HepG2 (cell line): ENCODE results near the gene RABL6. TPM values are rescaled to one million over a fixed set of nuclear protein-coding genes. Genes with fewer than 3 reads are reported as not detected.
"Not testable (repeated sequence)": the region's sequence is repeated elsewhere in the genome, so short reads cannot be mapped to it uniquely, and the experiment has no call there.

Experiments used
- ATAC-seq: fragments of 200-7000 bp; cut with Tn5 transposase; 3 replicates; pipeline ENCODE4 v1.9.1; 2020; ENCODE audit warnings: mild to moderate bottlenecking, moderate library complexity
- BruUV-seq: library from RNA; stranded (reverse); fragments of 400-500 nt; replicated peaks from 2 replicates; lab custom pipeline; 2021; lab: Mats Ljungman, UMichigan
- CTCF ChIA-PET: fragments of 300-600 bp; formaldehyde crosslinking; extraction: SDS; loops from one replicate; lab custom pipeline; 2021; ENCODE audit warnings: low total read pairs, inconsistent platforms, low intra/inter-chr PET ratio; lab: Yijun Ruan, JAX
- POLR2A ChIA-PET: fragments of 350-600 bp; sonication (Branson Sonifier 250); formaldehyde crosslinking; loops from one replicate; lab custom pipeline; 2020; ENCODE audit warnings: antibody characterized with exemption, inconsistent platforms; lab: Yijun Ruan, JAX
- DNase-seq: peaks from one replicate; pipeline ENCODE4 v3.0.0-alpha.2; 2015; ENCODE audit warnings: low spot score
- FAIRE-seq: peaks from 3 replicates; lab custom pipeline; 2011; peaks lifted over from hg19 to GRCh38; lab: Jason Lieb, UNC
- H2AFZ ChIP-seq: one replicate; pipeline ENCODE4 v1.6.1; 2011; ENCODE audit warnings: low read length, inconsistent platforms
- H3K27ac ChIP-seq: fragments of 300-600 bp; 3 replicates; pipeline ENCODE4 v1.8.0; 2011; ENCODE audit warnings: mixed run types, mild to moderate bottlenecking, mixed read lengths, low read length, inconsistent platforms; ENCODE audit not compliant: insufficient read depth; ENCODE audit errors: extremely low read length
- H3K27me3 ChIP-seq, 2 experiments: fragments of 200-600 bp in 1 of 2; 2 replicates in 1 of 2; 3 replicates in 1 of 2; pipeline versions ENCODE4 v1.6.0 to v1.8.0; 2011; ENCODE audit warnings: low read length in 2 of 2, mild to moderate bottlenecking in 2 of 2, moderate library complexity in 2 of 2, inconsistent platforms in 1 of 2; ENCODE audit not compliant: insufficient read depth in 2 of 2, control insufficient read depth in 1 of 2
- H3K36me3 ChIP-seq, 2 experiments: fragments of 200-600 bp in 1 of 2; replicated peaks in 1 of 2; 2 replicates in 1 of 2; 3 replicates in 1 of 2; pipeline versions ENCODE4 v1.5.1 to v1.8.0; 2011; ENCODE audit warnings: low read length in 2 of 2, inconsistent platforms in 1 of 2; ENCODE audit not compliant: insufficient read depth in 2 of 2, control insufficient read depth in 1 of 2
- H3K4me1 ChIP-seq: 2 replicates; pipeline ENCODE4 v1.5.1; 2012; ENCODE audit warnings: low read length, inconsistent platforms; ENCODE audit not compliant: insufficient read depth
- H3K4me2 ChIP-seq: 2 replicates; pipeline ENCODE4 v1.6.0; 2011; ENCODE audit warnings: low read depth, low read length, inconsistent platforms
- H3K4me3 ChIP-seq, 3 experiments: fragments of 200-600 bp in 1 of 3; sonication (generic), shearing (Covaris generic) in 1 of 3; replicated peaks in 1 of 3; 2 replicates each; pipeline ENCODE4 v1.5.1; 2011 to 2016; ENCODE audit warnings: low read length in 3 of 3, inconsistent platforms in 2 of 3, low read depth in 2 of 3, mild to moderate bottlenecking in 2 of 3, control low read depth in 1 of 3, mixed read lengths in 1 of 3; ENCODE audit not compliant: insufficient read depth in 1 of 3
- H3K79me2 ChIP-seq: one replicate; pipeline ENCODE4 v1.6.1; 2011; ENCODE audit warnings: low read length, inconsistent platforms; ENCODE audit not compliant: insufficient read depth
- H3K9ac ChIP-seq: 2 replicates; pipeline ENCODE4 v1.6.0; 2011; ENCODE audit warnings: mild to moderate bottlenecking, low read depth, low read length, inconsistent platforms; ENCODE audit not compliant: insufficient read depth
- H3K9me3 ChIP-seq: 2 replicates; pipeline ENCODE4 v1.5.1; 2012; ENCODE audit warnings: mild to moderate bottlenecking, low read length
- H4K20me1 ChIP-seq: 2 replicates; pipeline ENCODE4 v1.6.0; 2011; ENCODE audit warnings: inconsistent platforms, mild to moderate bottlenecking, low read length, moderate library complexity; ENCODE audit not compliant: insufficient read depth
- AGO1 ChIP-seq: fragments of 200-400 bp; formaldehyde crosslinking; IDR thresholded peaks from 2 replicates; pipeline ENCODE4 v1.6.1; 2017; ENCODE audit warnings: mild to moderate bottlenecking, low read depth, low read length, moderate library complexity; ENCODE audit not compliant: poor library complexity, severe bottlenecking
- AGO2 ChIP-seq: fragments of 200-400 bp; formaldehyde crosslinking; optimal IDR thresholded peaks from 2 replicates; pipeline ENCODE3; 2017; ENCODE audit warnings: mild to moderate bottlenecking, low read depth, low read length, moderate library complexity
- CBX2 ChIP-seq, 2 experiments: fragments of 200-600 bp in 1 of 2; sonication (generic); formaldehyde crosslinking in 1 of 2; IDR thresholded peaks; 2 replicates each; pipeline versions ENCODE4 v1.7.0 to v1.8.1; 2018 to 2022; ENCODE audit warnings: low read depth in 2 of 2, low read length in 1 of 2, mild to moderate bottlenecking in 1 of 2, missing genetic modification reagents in 1 of 2
- CEBPG ChIP-seq: IDR thresholded peaks from 2 replicates; pipeline ENCODE4 v1.6.1; 2016
- KLF13 ChIP-seq: sonication (generic); formaldehyde crosslinking; IDR thresholded peaks from 2 replicates; pipeline ENCODE4 v1.4.0; 2020; ENCODE audit warnings: mild to moderate bottlenecking, missing genetic modification reagents
- RBFOX2 ChIP-seq: fragments of 200-400 bp; formaldehyde crosslinking; IDR thresholded peaks from 2 replicates; pipeline ENCODE4 v1.6.1; 2017; ENCODE audit warnings: low read depth, mild to moderate bottlenecking, low read length
- SMARCC2 ChIP-seq: fragments of 450-650 bp; IDR thresholded peaks from 2 replicates; pipeline ENCODE4 v1.6.1; 2017; ENCODE audit warnings: antibody characterized with exemption, mild to moderate bottlenecking
- TEAD2 ChIP-seq: sonication (generic); formaldehyde crosslinking; IDR thresholded peaks from 2 replicates; pipeline ENCODE4 v1.9.0; 2021; ENCODE audit warnings: missing genetic modification reagents
- WGBS: methylation state at CpG from one replicate; pipeline ENCODE4 v1.1.6; 2017; ENCODE audit warnings: low lambda C conversion rate; 5-methylcytosine and 5-hydroxymethylcytosine counted together
- in situ Hi-C: cut with HindIII; loops from 2 replicates; pipeline ENCODE4 v1.10.0; 2017; ENCODE audit warnings: low pct_unique_long_range_greater_than_20kb; ENCODE audit not compliant: extremely low pct_ligation_motif_present
- intact Hi-C: fragments of 100-400 bp; cut with micrococcal nuclease; formaldehyde crosslinking; loops from one replicate; pipeline ENCODE4 v1.10.0; 2022; ENCODE audit not compliant: unreplicated experiment
- polyA plus RNA-seq, 8 experiments: library from polyadenylated mRNA; depleted of rRNA in 3 of 8; stranded (reverse) in 7 of 8; unstranded in 1 of 8; fragments of >200 nt; fragmentation: Illumina TruSeq in 4 of 8; extraction: Trizol in 4 of 8; gene quantifications; 2 replicates each; pipeline versions ENCODE4 v1.2.1 to v1.2.3, GENCODE V29; 2011 to 2016; ENCODE audit warnings: low read depth in 4 of 8, missing spikeins in 1 of 8, mixed read lengths in 1 of 8; ENCODE audit not compliant: insufficient read depth in 1 of 8
- total RNA-seq, 5 experiments: library from RNA; depleted of rRNA; stranded (reverse); fragments of >200 nt; fragmentation: Illumina TruSeq; extraction: Trizol; gene quantifications; 2 replicates each; pipeline ENCODE4 v1.2.3, GENCODE V29; 2016; ENCODE audit warnings: low read depth in 1 of 5
- TF ChIP-seq, protein P1 (sequence below): sonication (generic); formaldehyde crosslinking; IDR thresholded peaks from 2 replicates; pipeline ENCODE4 v1.4.0; 2020; ENCODE audit warnings: mild to moderate bottlenecking, low read depth, missing genetic modification reagents

RABL6 gene
- total and polyA plus RNA-seq, 2 of the 13 experiments (the other 11 are each of a cell fraction or from before 2014, with no cell fraction given) = 81.5 to 125 TPM

DNA sequence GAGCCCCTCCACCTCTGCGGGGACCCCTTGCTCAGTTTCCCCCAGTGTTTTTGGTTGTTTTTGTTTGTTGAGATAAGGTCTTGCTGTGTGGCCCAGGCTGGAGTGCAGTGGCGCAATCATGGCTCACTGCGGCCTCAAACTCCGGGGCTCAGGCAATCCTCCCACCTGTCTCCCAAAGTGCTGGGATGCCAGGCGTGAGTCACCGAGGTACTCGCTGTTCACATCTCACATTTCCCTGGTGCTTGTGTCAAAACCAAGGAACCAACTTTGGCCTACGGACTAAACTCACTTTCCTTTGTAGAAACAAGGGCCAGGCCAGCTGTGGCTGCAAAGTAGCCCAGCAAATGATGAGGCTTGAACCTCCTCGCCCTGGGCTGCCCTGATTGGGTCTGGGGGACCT, 24.8 kb downstream of the RABL6 start:
- no peaks in the 10 kb centered on the region for H4K20me1 ChIP-seq
- intact Hi-C loops (no loop called here), in situ Hi-C loops (no loop called here)
- peaks cover 31 to 50% of the 10 kb centered on the region in 2 experiments for H3K36me3 ChIP-seq
- TF ChIP-seq TEAD2 (CRISPR knock-in tag) = no peak
- TF ChIP-seq SMARCC2 = no peak
- no peak for TF ChIP-seq KLF13 (CRISPR knock-in tag)
- no peak for TF ChIP-seq CEBPG (CRISPR knock-in tag)
- TF ChIP-seq, protein P1, sequence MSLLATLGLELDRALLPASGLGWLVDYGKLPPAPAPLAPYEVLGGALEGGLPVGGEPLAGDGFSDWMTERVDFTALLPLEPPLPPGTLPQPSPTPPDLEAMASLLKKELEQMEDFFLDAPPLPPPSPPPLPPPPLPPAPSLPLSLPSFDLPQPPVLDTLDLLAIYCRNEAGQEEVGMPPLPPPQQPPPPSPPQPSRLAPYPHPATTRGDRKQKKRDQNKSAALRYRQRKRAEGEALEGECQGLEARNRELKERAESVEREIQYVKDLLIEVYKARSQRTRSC (CRISPR knock-in tag) = no peak
- TF ChIP-seq CBX2 (IDR thresholded peaks at IDR 0.05; ENCODE audit: low read depth, low read length) = no peak
- no peak for TF ChIP-seq CBX2 (CRISPR knock-in tag; IDR thresholded peaks at IDR 0.05; ENCODE audit: low read depth)
- CTCF ChIA-PET = no interaction called here
- no peaks in the 10 kb centered on the region for H3K9me3 ChIP-seq
- WGBS = 95% methylated on average over 8 of the region's 9 CpGs
- no peaks in the 10 kb centered on the region for H3K27me3 ChIP-seq
- H3K79me2 ChIP-seq = no peaks in the 10 kb centered on the region
- no peak overlapping the region for H3K27ac ChIP-seq
- no peak overlapping the region for H3K9ac ChIP-seq
- ATAC-seq (no peak), DNase-seq (no peak), FAIRE-seq (no peak)
- POLR2A ChIA-PET = no interaction called here
- H3K4me3 ChIP-seq = no peak overlapping the region
- no peaks in the 10 kb centered on the region for H3K4me1 ChIP-seq
- no TSS peak for BruUV-seq
- no peak overlapping the region for H3K4me2 ChIP-seq
- no peak overlapping the region for H2AFZ ChIP-seq

DNA sequence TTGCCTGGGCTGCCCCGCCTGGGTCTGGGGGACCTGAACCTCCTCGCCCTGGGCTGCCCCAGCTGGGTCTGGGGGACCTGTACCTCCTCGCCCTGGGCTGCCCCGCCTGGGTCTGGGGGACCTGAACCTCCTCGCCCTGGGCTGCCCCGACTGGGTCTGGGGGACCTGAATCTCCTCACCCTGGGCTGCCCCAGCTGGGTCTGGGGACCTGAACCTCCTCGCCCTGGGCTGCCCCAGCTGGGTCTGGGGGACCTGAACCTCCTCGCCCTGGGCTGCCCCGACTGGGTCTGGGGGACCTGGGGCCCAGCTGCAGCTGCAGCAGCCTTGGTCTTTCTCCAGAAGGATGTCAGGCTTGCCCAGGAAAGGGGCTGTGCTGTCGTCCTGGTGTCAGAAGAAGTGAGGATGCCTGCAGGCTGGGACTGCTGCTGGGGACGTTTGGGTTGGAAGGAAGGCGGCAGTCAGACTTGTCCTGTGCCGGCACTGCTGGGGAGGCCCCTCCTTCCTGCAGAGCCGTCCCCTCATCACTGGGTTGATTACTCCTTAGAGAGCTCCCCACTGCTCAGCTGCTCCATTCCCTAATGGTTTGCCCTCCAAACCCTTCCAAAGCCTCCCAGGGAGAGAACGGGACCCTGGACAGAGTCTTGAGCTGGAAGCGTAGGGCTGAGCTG, 25.8 kb downstream of the RABL6 start:
- CTCF ChIA-PET, DNase-seq, H3K79me2 ChIP-seq, FAIRE-seq, H3K4me1 ChIP-seq, H3K27me3 ChIP-seq, H3K4me2 ChIP-seq, H2AFZ ChIP-seq, in situ Hi-C loops, H3K9me3 ChIP-seq, H4K20me1 ChIP-seq, H3K4me3 ChIP-seq, H3K9ac ChIP-seq, ATAC-seq, intact Hi-C loops, H3K27ac ChIP-seq, BruUV-seq: not testable (repeated sequence)
- POLR2A ChIA-PET = interaction anchor here (0.5 kb wide), 1 partner anchor 143 kb away, joined by 3 read pairs; no protein-coding TSS in a partner anchor
- H3K36me3 ChIP-seq = peaks cover 30 to 41% of the 10 kb centered on the region in 2 experiments
- TF ChIP-seq AGO1 = peak; percentile 24
- TF ChIP-seq AGO2 = peak; percentile 69
- 0 out of 2 replicates have a peak, but pooled peaks have one; percentile 7 for TF ChIP-seq RBFOX2
- WGBS = 98% methylated on average over 6 of the region's 16 CpGs
